ENCODE data around the gene DSCAM. TPM values are rescaled to one million over a fixed set of nuclear protein-coding genes. Genes with fewer than 3 reads are reported as not detected.
A peak's percentile ranks its signal among the peaks of the same experiment; 100 is the strongest.

Gene DSCAM
- total RNA-seq, 1 donor from 2014 or later = not detected

DNA sequence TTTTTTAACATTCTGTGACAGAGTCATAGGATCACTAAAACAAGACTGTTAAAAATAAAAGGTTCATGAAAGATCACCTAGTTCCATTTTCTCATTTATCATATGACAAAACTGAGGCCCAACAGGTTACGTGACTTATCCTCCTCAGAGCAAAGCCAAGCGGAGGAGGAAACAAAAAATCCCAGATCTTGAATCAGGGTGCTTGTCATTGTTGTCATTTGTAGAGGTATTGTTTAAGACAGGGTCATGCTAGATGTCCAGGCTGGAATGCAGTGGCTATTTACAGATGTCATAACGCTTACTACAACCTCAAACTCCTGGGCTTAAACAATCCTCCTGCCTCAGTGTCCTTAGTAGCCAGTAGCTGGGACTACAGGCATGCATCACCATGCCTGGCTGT lies 293.2 kb downstream of the DSCAM start:
- peaks cover 13% of the 10 kb centered on the region for H3K9me3 Mint-ChIP-seq
- H3K4me3 Mint-ChIP-seq = no peak overlapping the region
- H3K36me3 Mint-ChIP-seq = no peaks in the 10 kb centered on the region
- Histone ChIP-seq H3K27me3 (no peaks in the 10 kb centered on the region), H3K79me2 (ENCODE audit: low read depth) (no peaks in the 10 kb centered on the region), H3K9ac (no peak overlapping the region), H2AFZ (replicated peaks) (no peak overlapping the region), H3K4me2 (no peak overlapping the region), H3K27ac (no peak overlapping the region), H3K4me3 (no peak overlapping the region), H3K36me3 (no peaks in the 10 kb centered on the region), H3K9me3 (ENCODE audit: low read depth) (no peaks in the 10 kb centered on the region), H3K4me1 (no peaks in the 10 kb centered on the region), H3F3A (ENCODE audit: low read depth) (no peaks in the 10 kb centered on the region), H4K20me1 (ENCODE audit: low read depth) (no peaks in the 10 kb centered on the region)
- H3K27me3 Mint-ChIP-seq (ENCODE audit: insufficient read depth, low read depth) = peaks cover 4% of the 10 kb centered on the region
- no peak overlapping the region for H3K27ac Mint-ChIP-seq
- no peak for DNase-seq (ENCODE audit: low spot score)
- no peaks in the 10 kb centered on the region for H3K4me1 Mint-ChIP-seq
- TF ChIP-seq EZH2 (IDR thresholded peaks at IDR 0.05) (no peak), EZH2phosphoT487 (IDR thresholded peaks at IDR 0.05) (no peak)
- TF ChIP-seq, protein P1, sequence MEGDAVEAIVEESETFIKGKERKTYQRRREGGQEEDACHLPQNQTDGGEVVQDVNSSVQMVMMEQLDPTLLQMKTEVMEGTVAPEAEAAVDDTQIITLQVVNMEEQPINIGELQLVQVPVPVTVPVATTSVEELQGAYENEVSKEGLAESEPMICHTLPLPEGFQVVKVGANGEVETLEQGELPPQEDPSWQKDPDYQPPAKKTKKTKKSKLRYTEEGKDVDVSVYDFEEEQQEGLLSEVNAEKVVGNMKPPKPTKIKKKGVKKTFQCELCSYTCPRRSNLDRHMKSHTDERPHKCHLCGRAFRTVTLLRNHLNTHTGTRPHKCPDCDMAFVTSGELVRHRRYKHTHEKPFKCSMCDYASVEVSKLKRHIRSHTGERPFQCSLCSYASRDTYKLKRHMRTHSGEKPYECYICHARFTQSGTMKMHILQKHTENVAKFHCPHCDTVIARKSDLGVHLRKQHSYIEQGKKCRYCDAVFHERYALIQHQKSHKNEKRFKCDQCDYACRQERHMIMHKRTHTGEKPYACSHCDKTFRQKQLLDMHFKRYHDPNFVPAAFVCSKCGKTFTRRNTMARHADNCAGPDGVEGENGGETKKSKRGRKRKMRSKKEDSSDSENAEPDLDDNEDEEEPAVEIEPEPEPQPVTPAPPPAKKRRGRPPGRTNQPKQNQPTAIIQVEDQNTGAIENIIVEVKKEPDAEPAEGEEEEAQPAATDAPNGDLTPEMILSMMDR (IDR thresholded peaks at IDR 0.05) = no peak

DNA sequence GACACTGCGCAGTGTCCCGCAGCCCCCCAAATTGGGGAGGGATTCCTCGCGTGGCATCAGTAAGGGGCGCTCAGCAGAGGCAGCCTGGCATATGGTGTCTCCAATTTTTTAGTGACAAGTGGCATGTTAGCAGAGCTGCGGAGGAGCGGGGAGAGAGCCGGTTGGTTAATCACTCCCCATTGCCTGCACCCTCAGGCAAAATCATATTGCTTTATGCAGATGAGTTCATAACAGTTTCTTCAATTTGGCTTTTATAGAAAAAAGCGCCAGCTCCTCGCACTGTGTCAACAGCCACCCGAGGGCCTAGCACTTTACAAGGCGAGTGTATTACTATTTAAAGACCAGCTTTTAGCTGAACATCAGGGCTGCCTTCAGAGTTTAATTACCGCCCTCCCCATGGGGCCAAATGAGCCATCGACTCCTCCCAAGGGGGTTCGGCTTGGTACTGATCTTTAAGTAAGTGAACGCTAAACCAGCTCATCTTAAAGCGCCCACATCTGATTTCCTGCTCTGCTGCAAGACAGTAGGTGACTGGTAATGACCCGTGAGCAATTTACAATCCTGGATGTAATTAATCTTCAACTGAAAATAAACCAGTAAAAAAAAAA lies 298.9 kb downstream of the DSCAM start:
- Histone ChIP-seq H3K79me2 (ENCODE audit: low read depth) (no peaks in the 10 kb centered on the region), H3K27me3 (no peaks in the 10 kb centered on the region), H3K4me3 (no peak overlapping the region), H4K20me1 (ENCODE audit: low read depth) (no peaks in the 10 kb centered on the region), H3K27ac (no peak overlapping the region), H3K4me1 (peaks cover 13% of the 10 kb centered on the region), H3K36me3 (no peaks in the 10 kb centered on the region), H3K9ac (no peak overlapping the region), H2AFZ (replicated peaks) (peak overlapping the region; percentile 45), H3K9me3 (ENCODE audit: low read depth) (no peaks in the 10 kb centered on the region), H3F3A (ENCODE audit: low read depth) (no peaks in the 10 kb centered on the region), H3K4me2 (no peak overlapping the region)
- no peak overlapping the region for H3K27ac Mint-ChIP-seq
- no peak overlapping the region for H3K4me3 Mint-ChIP-seq
- TF ChIP-seq EZH2 (IDR thresholded peaks at IDR 0.05) (no peak), EZH2phosphoT487 (IDR thresholded peaks at IDR 0.05) (no peak)
- TF ChIP-seq, protein P1 (IDR thresholded peaks at IDR 0.05) = no peak
- H3K4me1 Mint-ChIP-seq = peaks cover 12% of the 10 kb centered on the region
- peaks cover 7% of the 10 kb centered on the region for H3K27me3 Mint-ChIP-seq (ENCODE audit: insufficient read depth, low read depth)
- no peaks in the 10 kb centered on the region for H3K36me3 Mint-ChIP-seq
- peaks cover 22% of the 10 kb centered on the region for H3K9me3 Mint-ChIP-seq
- peak; percentile 23 for DNase-seq (ENCODE audit: low spot score)

DNA sequence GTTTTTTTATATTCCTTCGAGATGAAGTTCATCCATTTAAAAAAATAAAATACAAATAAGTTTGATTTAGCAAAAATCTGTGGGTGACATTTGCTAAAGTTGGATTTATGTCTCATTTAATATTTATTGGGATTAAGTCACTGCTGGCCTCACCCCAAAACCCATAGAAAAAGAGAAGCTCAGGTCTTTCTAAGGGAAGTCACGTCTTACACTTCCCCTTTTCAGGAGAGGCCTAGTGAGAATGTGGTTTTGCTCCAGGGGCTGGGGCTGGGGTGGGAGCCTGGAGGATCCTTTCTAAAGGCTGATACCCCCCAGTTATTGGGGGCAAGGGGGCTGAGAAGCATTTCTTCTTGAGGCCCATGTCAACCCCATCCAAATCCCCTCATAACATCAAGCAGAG lies 300.3 kb downstream of the DSCAM start:
- no peaks in the 10 kb centered on the region for H3F3A ChIP-seq (ENCODE audit: low read depth)
- Mint-ChIP-seq H3K4me1 (peaks cover 12% of the 10 kb centered on the region), H3K36me3 (no peaks in the 10 kb centered on the region), H3K4me3 (no peak overlapping the region), H3K27me3 (ENCODE audit: insufficient read depth, low read depth) (peaks cover 7% of the 10 kb centered on the region), H3K27ac (no peak overlapping the region), H3K9me3 (peaks cover 21% of the 10 kb centered on the region)
- no peak overlapping the region for H3K4me2 ChIP-seq
- no peak for DNase-seq (ENCODE audit: low spot score)
- TF ChIP-seq, protein P1 (IDR thresholded peaks at IDR 0.05) = no peak
- TF ChIP-seq EZH2 (IDR thresholded peaks at IDR 0.05) (no peak), EZH2phosphoT487 (IDR thresholded peaks at IDR 0.05) (no peak)
- H3K27me3 ChIP-seq = no peaks in the 10 kb centered on the region
- peaks cover 13% of the 10 kb centered on the region for H3K4me1 ChIP-seq
- no peaks in the 10 kb centered on the region for H3K79me2 ChIP-seq (ENCODE audit: low read depth)
- no peaks in the 10 kb centered on the region for H3K9me3 ChIP-seq (ENCODE audit: low read depth)
- H2AFZ ChIP-seq (replicated peaks) = no peak overlapping the region
- H3K36me3 ChIP-seq = no peaks in the 10 kb centered on the region
- H3K4me3 ChIP-seq = no peak overlapping the region
- no peak overlapping the region for H3K27ac ChIP-seq
- no peaks in the 10 kb centered on the region for H4K20me1 ChIP-seq (ENCODE audit: low read depth)
- no peak overlapping the region for H3K9ac ChIP-seq
